Effector memory CD4-positive, alpha-beta T cell (primary cell): ENCODE data around the gene ZNF318.

Source experiments
- DNase-seq, 3 donors: peaks; one replicate each; pipeline ENCODE4 v3.0.0-alpha.2; 2020
- H3K27ac ChIP-seq: 2 replicates; pipeline ENCODE4 v1.7.0; 2013; ENCODE audit warnings: mild to moderate bottlenecking, low read length, moderate library complexity; ENCODE audit not compliant: insufficient read depth, poor library complexity, severe bottlenecking
- H3K27me3 ChIP-seq: replicated peaks from 2 replicates; pipeline ENCODE4 v1.7.0; 2013; ENCODE audit warnings: mild to moderate bottlenecking, low read length; ENCODE audit not compliant: insufficient read depth, control insufficient read depth, poor library complexity, severe bottlenecking
- H3K36me3 ChIP-seq: 2 replicates; pipeline ENCODE4 v1.7.0; 2013; ENCODE audit warnings: mild to moderate bottlenecking, low read length, moderate library complexity; ENCODE audit not compliant: control insufficient read depth, insufficient read depth
- H3K4me1 ChIP-seq: 2 replicates; pipeline ENCODE4 v1.7.0; 2013; ENCODE audit warnings: low read length, mild to moderate bottlenecking; ENCODE audit not compliant: control insufficient read depth, insufficient read depth, poor library complexity, severe bottlenecking
- H3K4me3 ChIP-seq: 2 replicates; pipeline ENCODE4 v1.7.0; 2013; ENCODE audit warnings: low read length, low read depth, mild to moderate bottlenecking; ENCODE audit not compliant: insufficient read depth, poor library complexity, severe bottlenecking
- H3K9me3 ChIP-seq: 2 replicates; pipeline ENCODE4 v1.7.0; 2013; ENCODE audit warnings: mild to moderate bottlenecking, low read length, moderate library complexity; ENCODE audit not compliant: control insufficient read depth

The ZNF318 gene

GRCh38 chr6:43318011-43318410 is 51.4 kb downstream of the ZNF318 start:
- Histone ChIP-seq H3K9me3 (no peaks in the 10 kb centered on the region), H3K4me3 (no peak overlapping the region)
- no peak for DNase-seq

GRCh38 chr6:43313813-43314212 is 55.6 kb downstream of the ZNF318 start:
- no peaks in the 10 kb centered on the region for H3K36me3 ChIP-seq
- no peak overlapping the region for H3K27ac ChIP-seq
- no peak for DNase-seq
- H3K27me3 ChIP-seq = no peaks in the 10 kb centered on the region
- peaks cover 4% of the 10 kb centered on the region for H3K4me1 ChIP-seq
- H3K9me3 ChIP-seq = no peaks in the 10 kb centered on the region
- H3K4me3 ChIP-seq = no peak overlapping the region

More at GRCh38 chr6:43318011-43318410, 51.4 kb downstream of the ZNF318 start:
- Histone ChIP-seq H3K27me3 (no peaks in the 10 kb centered on the region), H3K4me1 (no peaks in the 10 kb centered on the region), H3K27ac (no peak overlapping the region), H3K36me3 (no peaks in the 10 kb centered on the region)

- Histone ChIP-seq H3K36me3 (no peaks in the 10 kb centered on the region), H3K4me3 (no peak overlapping the region), H3K27me3 (no peaks in the 10 kb centered on the region), H3K4me1 (peaks cover 7% of the 10 kb centered on the region), H3K9me3 (no peaks in the 10 kb centered on the region), H3K27ac (no peak overlapping the region)
- no peak for DNase-seq
Measured at GRCh38 chr6:43311666-43312065, 57.8 kb downstream of the ZNF318 start.

GRCh38 chr6:43310624-43311023 is 58.8 kb downstream of the ZNF318 start:
- DNase-seq = no peak
- H3K4me3 ChIP-seq = no peak overlapping the region
- peaks cover 7% of the 10 kb centered on the region for H3K4me1 ChIP-seq
- H3K9me3 ChIP-seq = no peaks in the 10 kb centered on the region
- no peaks in the 10 kb centered on the region for H3K36me3 ChIP-seq
- no peaks in the 10 kb centered on the region for H3K27me3 ChIP-seq
- no peak overlapping the region for H3K27ac ChIP-seq

- DNase-seq = no peak
- peaks cover 7% of the 10 kb centered on the region for H3K4me1 ChIP-seq
- no peak overlapping the region for H3K27ac ChIP-seq
- H3K4me3 ChIP-seq = no peak overlapping the region
- H3K9me3 ChIP-seq = no peaks in the 10 kb centered on the region
- H3K27me3 ChIP-seq = no peaks in the 10 kb centered on the region
- H3K36me3 ChIP-seq = no peaks in the 10 kb centered on the region
Measured at GRCh38 chr6:43310134-43310533, 59.3 kb downstream of the ZNF318 start.

GRCh38 chr6:43308990-43309477 is 60.4 kb downstream of the ZNF318 start:
- Histone ChIP-seq H3K27me3 (no peaks in the 10 kb centered on the region), H3K36me3 (no peaks in the 10 kb centered on the region), H3K4me3 (peak overlapping the region; percentile 49), H3K27ac (no peak overlapping the region), H3K9me3 (no peaks in the 10 kb centered on the region), H3K4me1 (peaks cover 7% of the 10 kb centered on the region)
- DNase-seq = no peak

- H3K4me1 ChIP-seq = peaks cover 7% of the 10 kb centered on the region
- no peak within 1 kb of the TSS for H3K27ac ChIP-seq
- no peaks in the 10 kb centered on the region for H3K9me3 ChIP-seq
- H3K27me3 ChIP-seq = no peaks in the 10 kb centered on the region
- peak within 1 kb of the TSS; percentile 49 for H3K4me3 ChIP-seq
- no peaks in the 10 kb centered on the region for H3K36me3 ChIP-seq
- peak in 2 of 3 donors; percentile 11 to 34 for DNase-seq
Measured at GRCh38 chr6:43308101-43308989, 61.1 kb downstream of the ZNF318 start, which contains the start of gene CRIP3. Gene CRIP3 (minus strand): TSS chr6:43308826. CDS start chr6:43308792, 34 bp downstream.

- no peak for DNase-seq
- no peaks in the 10 kb centered on the region for H3K36me3 ChIP-seq
- H3K27ac ChIP-seq = no peak overlapping the region
- no peak overlapping the region for H3K4me3 ChIP-seq
- no peaks in the 10 kb centered on the region for H3K9me3 ChIP-seq
- H3K27me3 ChIP-seq = no peaks in the 10 kb centered on the region
- peaks cover 7% of the 10 kb centered on the region for H3K4me1 ChIP-seq
Measured at GRCh38 chr6:43307451-43308100, 61.9 kb downstream of the ZNF318 start.

GRCh38 chr6:43306086-43306485 is 63.4 kb downstream of the ZNF318 start:
- Histone ChIP-seq H3K9me3 (no peaks in the 10 kb centered on the region), H3K27me3 (no peaks in the 10 kb centered on the region), H3K27ac (no peak overlapping the region), H3K36me3 (no peaks in the 10 kb centered on the region), H3K4me1 (peaks cover 7% of the 10 kb centered on the region), H3K4me3 (no peak overlapping the region)
- DNase-seq = no peak

GRCh38 chr6:43304882-43305281 is 64.6 kb downstream of the ZNF318 start:
- peaks cover 7% of the 10 kb centered on the region for H3K4me1 ChIP-seq
- DNase-seq = no peak
- no peaks in the 10 kb centered on the region for H3K36me3 ChIP-seq
- no peaks in the 10 kb centered on the region for H3K9me3 ChIP-seq
- H3K27ac ChIP-seq = no peak overlapping the region
- no peaks in the 10 kb centered on the region for H3K27me3 ChIP-seq
- no peak overlapping the region for H3K4me3 ChIP-seq
